Karpas-422 (cell line): Measurements from ENCODE around the gene MR1. TPM values are rescaled to one million over a fixed set of nuclear protein-coding genes. Genes with fewer than 3 reads are reported as not detected.
A peak's percentile ranks its signal among the peaks of the same experiment; 100 is the strongest.

Source experiments
- DNase-seq: peaks from one replicate; pipeline ENCODE4 v3.0.0-alpha.2; 2015
- H2AFZ ChIP-seq: fragments of 200-600 bp; sonication (generic); 2 replicates; pipeline ENCODE4 v1.6.1; 2014; ENCODE audit warnings: antibody characterized with exemption, low read length, mixed read lengths
- H3K27ac ChIP-seq: fragments of 200-600 bp; sonication (generic); 2 replicates; pipeline ENCODE4 v1.5.1; 2014; ENCODE audit warnings: mild to moderate bottlenecking, low read length, moderate library complexity
- H3K27me3 ChIP-seq: fragments of 200-600 bp; sonication (generic); 2 replicates; pipeline ENCODE4 v1.6.1; 2014; ENCODE audit warnings: low read length, mixed read lengths
- H3K36me3 ChIP-seq: fragments of 200-600 bp; sonication (generic); 2 replicates; pipeline ENCODE4 v1.6.1; 2014; ENCODE audit warnings: low read length, mixed read lengths; ENCODE audit not compliant: insufficient read depth
- H3K4me1 ChIP-seq: fragments of 200-600 bp; sonication (generic); 2 replicates; pipeline ENCODE4 v1.6.1; 2014; ENCODE audit warnings: mild to moderate bottlenecking, low read length, mixed read lengths
- H3K4me2 ChIP-seq: fragments of 200-600 bp; sonication (generic); 2 replicates; pipeline ENCODE4 v1.6.1; 2014; ENCODE audit warnings: low read length, low read depth, mild to moderate bottlenecking; ENCODE audit not compliant: poor library complexity, severe bottlenecking
- H3K4me3 ChIP-seq: fragments of 200-600 bp; sonication (generic); 2 replicates; pipeline ENCODE4 v1.5.1; 2014; ENCODE audit warnings: mild to moderate bottlenecking, antibody characterized with exemption, low read length, mixed read lengths
- H3K79me2 ChIP-seq: fragments of 200-600 bp; sonication (generic); 2 replicates; pipeline ENCODE4 v1.6.1; 2014; ENCODE audit warnings: mild to moderate bottlenecking, low read length, mixed read lengths
- H3K9ac ChIP-seq: fragments of 200-600 bp; sonication (generic); 2 replicates; pipeline ENCODE4 v1.6.0; 2014; ENCODE audit warnings: low read length
- H3K9me2 ChIP-seq: fragments of 200-600 bp; sonication (generic), shearing (Covaris generic); replicated peaks from 2 replicates; pipeline ENCODE4 v1.6.0; 2014; ENCODE audit warnings: mild to moderate bottlenecking, low read length, moderate library complexity; ENCODE audit not compliant: insufficient read depth
- H3K9me3 ChIP-seq: fragments of 300-700, 200-600 bp; sonication (generic); 2 replicates; pipeline ENCODE4 v1.6.1; 2014; ENCODE audit warnings: low read length, mixed read lengths
- H4K20me1 ChIP-seq: fragments of 200-600 bp; sonication (generic); 2 replicates; pipeline ENCODE4 v1.6.1; 2014; ENCODE audit warnings: mild to moderate bottlenecking, antibody characterized with exemption, low read length, low read depth; ENCODE audit not compliant: insufficient read depth
- total RNA-seq: library from RNA; depleted of rRNA; stranded (reverse); fragments of >200 nt; shearing (Covaris generic); gene quantifications from 2 replicates; pipeline ENCODE4 v1.2.3, GENCODE V29; 2014; ENCODE audit warnings: low replicate concordance

The MR1 gene
- total RNA-seq, 1 experiment from 2014 or later: 37.3 TPM

GRCh38 chr1:181077576-181078242 is 43.9 kb downstream of the MR1 start:
- Histone ChIP-seq H3K27ac (no peak overlapping the region), H3K4me1 (peaks cover 9% of the 10 kb centered on the region; the same call in 1 of the 2 replicates), H3K27me3 (no peaks in the 10 kb centered on the region), H3K9ac (no peak overlapping the region), H3K9me2 (no peaks in the 10 kb centered on the region), H3K9me3 (no peaks in the 10 kb centered on the region), H3K79me2 (no peaks in the 10 kb centered on the region), H2AFZ (no peak overlapping the region), H4K20me1 (no peaks in the 10 kb centered on the region), H3K4me2 (no peak overlapping the region), H3K36me3 (no peaks in the 10 kb centered on the region), H3K4me3 (no peak overlapping the region)
- peak; percentile 35 for DNase-seq

GRCh38 chr1:181079382-181079781 is 45.6 kb downstream of the MR1 start:
- Histone ChIP-seq H3K9ac (no peak overlapping the region), H3K36me3 (no peaks in the 10 kb centered on the region), H3K9me3 (no peaks in the 10 kb centered on the region), H2AFZ (no peak overlapping the region), H3K27ac (no peak overlapping the region), H3K4me3 (no peak overlapping the region), H3K27me3 (no peaks in the 10 kb centered on the region), H3K79me2 (no peaks in the 10 kb centered on the region), H4K20me1 (no peaks in the 10 kb centered on the region), H3K4me1 (peaks cover 9% of the 10 kb centered on the region; the same call in 1 of the 2 replicates), H3K9me2 (no peaks in the 10 kb centered on the region), H3K4me2 (no peak overlapping the region)
- peak; percentile 28 for DNase-seq

- H3K27me3 ChIP-seq: no peaks in the 10 kb centered on the region
- no peaks in the 10 kb centered on the region for H3K36me3 ChIP-seq
- no peaks in the 10 kb centered on the region for H3K79me2 ChIP-seq
- DNase-seq: peak; percentile 23
- no peak overlapping the region for H3K4me3 ChIP-seq
- no peak overlapping the region for H3K9ac ChIP-seq
- peaks cover 9% of the 10 kb centered on the region; the same call in 1 of the 2 replicates for H3K4me1 ChIP-seq
- H3K27ac ChIP-seq: no peak overlapping the region
- H3K9me2 ChIP-seq: no peaks in the 10 kb centered on the region
- H3K9me3 ChIP-seq: no peaks in the 10 kb centered on the region
- H4K20me1 ChIP-seq: no peaks in the 10 kb centered on the region
- H3K4me2 ChIP-seq: no peak overlapping the region
- no peak overlapping the region for H2AFZ ChIP-seq
These were observed 46.1 kb downstream of the MR1 start for GRCh38 chr1:181079920-181080319.

DNA sequence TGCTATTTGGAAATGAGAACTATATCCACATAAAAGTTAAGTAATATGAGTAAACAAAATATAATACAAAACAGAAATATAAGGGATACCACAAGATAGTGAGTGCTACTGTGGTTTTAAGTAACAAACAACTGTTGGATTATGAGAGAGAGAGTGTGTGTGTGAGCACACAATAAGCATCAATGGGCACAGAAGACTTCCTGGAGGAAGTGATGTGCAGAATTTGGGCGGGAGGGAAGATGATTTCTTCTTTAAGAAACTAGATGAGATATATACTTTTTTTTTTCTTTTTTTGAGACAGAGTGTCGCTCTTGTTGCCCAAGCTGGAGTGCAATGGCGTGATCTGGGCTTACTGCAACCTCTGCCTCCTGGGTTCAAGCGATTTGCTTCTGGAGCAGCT is 46.8 kb downstream of the MR1 start:
- DNase-seq: peak; percentile 10
- Histone ChIP-seq H4K20me1 (no peaks in the 10 kb centered on the region), H3K36me3 (no peaks in the 10 kb centered on the region), H3K9me2 (no peaks in the 10 kb centered on the region), H3K4me3 (no peak overlapping the region), H3K27me3 (no peaks in the 10 kb centered on the region), H3K27ac (no peak overlapping the region), H3K9ac (no peak overlapping the region), H3K4me1 (peaks cover 8% of the 10 kb centered on the region; the same call in 1 of the 2 replicates), H3K79me2 (no peaks in the 10 kb centered on the region), H2AFZ (no peak overlapping the region), H3K4me2 (no peak overlapping the region), H3K9me3 (no peaks in the 10 kb centered on the region)

DNA sequence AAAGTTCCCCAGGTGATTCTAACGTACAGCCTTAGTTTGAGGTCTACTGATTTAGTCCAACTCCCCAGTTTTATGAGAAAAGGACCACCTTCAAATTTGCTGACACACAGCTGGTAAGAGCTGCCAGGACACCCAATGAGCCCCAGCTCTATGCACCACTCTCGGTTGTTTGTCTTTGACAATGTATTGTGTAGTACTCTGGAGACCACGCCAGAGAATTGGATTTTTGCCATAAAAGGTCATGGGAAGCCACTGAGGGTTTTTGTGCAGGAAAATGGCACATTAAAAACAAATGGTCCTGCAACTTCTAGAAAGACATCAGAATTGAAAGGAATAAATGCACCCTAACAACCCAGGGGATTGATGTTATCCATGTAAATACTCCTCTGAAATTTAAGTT is 47.6 kb downstream of the MR1 start:
- H2AFZ ChIP-seq: no peak overlapping the region

DNA sequence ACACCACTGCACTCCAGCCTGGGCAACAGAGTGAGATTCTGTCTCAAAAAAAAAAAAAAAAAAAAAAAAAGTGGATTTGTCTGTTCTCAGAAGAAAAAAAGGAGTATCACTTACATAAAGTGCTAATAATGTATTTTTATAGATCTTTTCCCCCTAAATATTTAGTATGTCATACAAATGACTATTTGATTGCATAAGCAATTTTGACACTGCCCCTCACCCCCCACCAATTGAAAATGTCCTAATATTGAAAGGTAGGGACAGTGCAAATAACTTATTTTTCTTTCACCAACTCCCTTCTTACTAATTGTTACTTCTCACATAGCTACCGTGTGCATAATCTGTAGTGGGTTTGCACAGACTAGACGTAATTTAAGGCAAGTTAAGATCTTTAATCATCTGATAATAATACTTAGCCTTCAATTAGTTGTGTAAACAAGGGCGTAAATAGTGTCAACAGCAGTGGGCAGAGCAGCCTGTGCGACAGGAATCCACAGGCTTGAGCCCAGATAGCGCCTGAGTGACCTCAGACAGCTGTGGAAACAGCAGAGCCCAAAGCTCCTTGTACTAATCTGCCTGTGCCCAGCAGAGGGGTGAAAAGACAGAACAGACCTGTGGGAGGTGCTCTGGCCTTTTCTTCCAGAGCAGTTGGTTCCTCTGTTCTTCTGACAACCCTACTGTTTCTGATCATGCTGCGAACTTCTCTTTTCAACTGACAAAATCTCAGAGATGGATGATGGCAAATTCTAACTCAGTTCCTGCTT is 50.2 kb downstream of the MR1 start:
- Histone ChIP-seq H3K9ac (no peak overlapping the region), H3K4me2 (no peak overlapping the region), H3K36me3 (no peaks in the 10 kb centered on the region), H3K4me1 (peaks cover 15% of the 10 kb centered on the region), H4K20me1 (no peaks in the 10 kb centered on the region), H3K4me3 (no peak overlapping the region), H3K27me3 (no peaks in the 10 kb centered on the region), H3K27ac (no peak overlapping the region), H2AFZ (peak overlapping the region; percentile 37; the same call in 1 of the 2 replicates), H3K79me2 (no peaks in the 10 kb centered on the region), H3K9me2 (no peaks in the 10 kb centered on the region), H3K9me3 (no peaks in the 10 kb centered on the region)
- peak; percentile 84 for DNase-seq

More for the DNA sequence above, 47.6 kb downstream of the MR1 start:
- Histone ChIP-seq H3K36me3 (no peaks in the 10 kb centered on the region), H3K4me3 (no peak overlapping the region), H3K79me2 (no peaks in the 10 kb centered on the region), H3K4me1 (0 out of 2 replicates have a peak, but pooled peaks cover 3% of the 10 kb centered on the region), H3K9ac (no peak overlapping the region), H3K4me2 (no peak overlapping the region), H3K9me3 (no peaks in the 10 kb centered on the region), H3K9me2 (no peaks in the 10 kb centered on the region), H4K20me1 (no peaks in the 10 kb centered on the region), H3K27me3 (no peaks in the 10 kb centered on the region), H3K27ac (no peak overlapping the region)
- no peak for DNase-seq

DNA sequence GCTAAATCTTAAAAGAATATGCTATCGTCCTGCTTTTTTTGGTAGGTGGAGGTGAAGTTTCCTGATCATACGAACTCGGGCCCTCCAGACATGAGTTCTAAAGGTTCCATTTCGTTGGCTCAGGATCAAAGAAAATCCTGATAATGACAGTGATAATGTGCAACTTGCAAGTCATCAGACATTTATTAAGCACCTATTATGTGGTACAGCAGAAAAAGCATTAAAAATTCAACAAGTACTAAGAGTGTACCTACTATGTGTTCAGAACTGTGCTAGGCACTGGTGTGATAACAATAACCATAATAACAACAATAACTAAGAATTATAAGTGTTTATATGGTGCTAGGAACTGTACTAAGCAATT is 50.8 kb downstream of the MR1 start:
- peaks cover 14% of the 10 kb centered on the region for H3K4me1 ChIP-seq
- H3K4me3 ChIP-seq: no peak overlapping the region
- no peak overlapping the region for H3K9ac ChIP-seq
- H3K27me3 ChIP-seq: no peaks in the 10 kb centered on the region
- no peaks in the 10 kb centered on the region for H3K79me2 ChIP-seq
- H3K9me3 ChIP-seq: no peaks in the 10 kb centered on the region
- no peak overlapping the region for H3K27ac ChIP-seq
- peaks cover 1% of the 10 kb centered on the region; the same call in 1 of the 2 replicates for H4K20me1 ChIP-seq
- no peak overlapping the region for H3K4me2 ChIP-seq
- no peak for DNase-seq
- H3K9me2 ChIP-seq: no peaks in the 10 kb centered on the region
- H2AFZ ChIP-seq: no peak overlapping the region
- H3K36me3 ChIP-seq: no peaks in the 10 kb centered on the region

DNA sequence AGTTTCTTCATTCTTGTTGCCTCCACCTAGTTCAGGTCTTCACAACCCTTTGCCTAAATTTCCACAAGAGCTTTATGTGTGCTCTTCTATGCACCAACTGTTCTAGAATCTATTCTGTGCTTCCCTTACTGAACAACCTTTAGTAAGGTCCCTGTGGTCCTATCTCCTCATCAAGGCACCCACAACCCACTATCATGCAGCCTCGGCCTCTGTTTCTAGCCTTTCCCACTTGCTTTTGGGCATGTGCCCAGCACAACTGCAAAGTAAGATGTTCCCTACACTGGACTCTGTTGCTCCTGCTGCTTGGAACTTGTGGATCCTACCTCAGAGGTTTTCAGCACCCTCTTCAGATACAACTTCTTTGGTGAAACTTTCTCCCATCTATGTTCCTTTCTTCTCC is 52.3 kb downstream of the MR1 start:
- no peak for DNase-seq

More for the DNA sequence above, 52.3 kb downstream of the MR1 start:
- peaks cover 29% of the 10 kb centered on the region for H3K4me1 ChIP-seq
- no peaks in the 10 kb centered on the region for H3K9me3 ChIP-seq
- no peak overlapping the region for H3K4me3 ChIP-seq
- H4K20me1 ChIP-seq: peaks cover 16% of the 10 kb centered on the region
- no peaks in the 10 kb centered on the region for H3K79me2 ChIP-seq
- no peak overlapping the region for H3K27ac ChIP-seq
- no peaks in the 10 kb centered on the region for H3K27me3 ChIP-seq
- no peak overlapping the region for H3K9ac ChIP-seq
- H3K9me2 ChIP-seq: no peaks in the 10 kb centered on the region
- H3K36me3 ChIP-seq: no peaks in the 10 kb centered on the region
- no peak overlapping the region for H2AFZ ChIP-seq
- no peak overlapping the region for H3K4me2 ChIP-seq
